Bone marrow (tissue), 2 donors: ENCODE measurements around the gene GSTP1.
"Not testable (repeated sequence)": the region's sequence is repeated elsewhere in the genome, so short reads cannot be mapped to it uniquely, and the experiment has no call there.

ENCODE experiments used
- DNase-seq, 2 donors: peaks; one replicate each; lab custom pipeline; 2025; lab: John Stamatoyannopoulos, UW

GSTP1 gene

DNA sequence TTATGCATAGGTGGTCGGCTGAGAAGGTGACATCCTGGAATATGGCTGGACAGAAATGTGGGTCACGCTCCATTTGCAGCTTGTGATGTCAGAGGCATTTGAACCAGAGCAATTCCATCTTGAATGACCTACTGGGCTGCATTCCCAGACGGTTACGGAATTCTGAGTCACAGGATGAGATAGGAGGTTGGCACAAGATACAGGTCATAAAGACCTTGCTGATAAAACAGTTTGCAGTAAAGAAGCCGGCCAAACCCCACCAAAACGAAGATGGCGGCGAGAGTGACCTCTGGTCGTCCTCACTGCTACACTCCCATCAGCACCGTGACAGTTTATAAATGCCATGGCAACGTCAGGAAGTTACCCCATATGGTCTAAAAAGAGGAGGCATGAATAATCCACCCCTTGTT, 19.9 kb upstream of the GSTP1 start:
- DNase-seq = not testable (repeated sequence)

- no peak for DNase-seq
Measured at GRCh38 chr11:67564230-67564629, 19.4 kb upstream of the GSTP1 start.

DNA sequence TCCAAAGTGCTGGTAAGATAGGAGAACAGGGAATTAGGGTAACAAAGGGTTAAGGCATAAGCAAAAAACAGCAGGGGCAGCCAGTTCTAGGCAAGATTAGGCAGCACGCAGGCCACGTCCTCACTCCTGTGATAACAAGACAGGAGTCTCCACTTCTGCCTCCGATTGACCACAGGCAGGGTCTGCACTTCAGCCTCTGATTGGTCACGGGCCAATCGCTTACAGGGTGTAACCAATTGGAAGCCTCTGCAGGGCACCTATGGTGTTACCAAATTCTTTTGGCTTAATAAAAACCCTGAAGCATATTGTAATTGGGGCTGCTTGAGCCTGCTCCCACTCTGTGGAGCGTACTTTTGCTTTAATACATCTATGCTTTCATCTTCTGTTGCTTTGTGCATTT, 12.2 kb upstream of the GSTP1 start:
- no peak for DNase-seq

DNA sequence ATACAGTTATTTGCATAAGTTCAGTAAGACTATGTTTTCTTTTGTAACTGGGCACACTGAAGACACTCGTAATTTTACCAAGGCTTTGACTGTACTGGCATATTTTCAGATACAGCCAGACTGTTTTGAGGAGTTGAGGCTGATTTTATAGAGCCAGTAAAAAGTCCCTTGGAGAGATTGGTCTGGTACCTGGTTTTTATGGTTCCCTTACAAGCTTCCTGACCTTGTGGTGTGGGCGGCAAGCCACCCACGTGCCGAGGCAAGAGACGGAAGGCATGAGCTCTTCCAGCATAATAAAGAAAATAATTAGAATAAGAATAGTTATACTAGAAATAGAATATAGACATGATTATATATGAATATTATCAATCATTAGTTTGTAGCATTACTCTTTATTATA, 11.3 kb upstream of the GSTP1 start:
- DNase-seq = no peak

DNA sequence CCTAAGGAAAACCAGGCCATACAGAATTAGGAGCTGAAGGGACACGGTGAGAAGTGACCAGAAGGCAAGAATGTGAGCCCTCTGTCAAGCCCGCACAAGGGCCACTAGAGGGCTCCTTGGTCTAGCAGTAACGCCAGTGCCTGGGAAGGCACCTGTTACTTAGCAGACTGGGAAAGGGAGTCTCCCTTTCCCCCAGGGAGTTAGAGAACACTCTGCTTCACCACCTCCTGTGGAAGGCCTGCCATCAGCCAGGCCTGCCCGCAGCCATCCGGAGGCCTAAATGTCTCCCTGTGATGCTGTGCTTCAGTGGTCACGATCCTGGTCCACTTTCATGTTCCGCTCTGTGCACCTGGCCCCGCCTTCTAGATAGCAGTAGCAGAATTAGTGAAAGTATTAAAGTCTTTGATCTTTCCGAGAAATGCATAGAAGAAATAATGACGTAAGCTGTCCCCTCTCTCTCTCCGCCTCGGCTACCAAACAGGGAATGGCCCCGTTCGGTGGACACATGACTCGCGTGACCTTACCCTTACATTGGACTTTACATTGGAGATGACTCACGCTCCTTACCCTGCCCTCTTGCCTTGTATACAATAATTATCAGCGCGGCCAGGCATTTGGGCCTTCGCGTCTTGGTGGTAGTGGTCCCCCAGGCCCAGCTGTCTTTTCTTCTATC, 10.7 kb upstream of the GSTP1 start:
- peak in 1 of 2 donors; percentile 19 for DNase-seq

GRCh38 chr11:67574938-67575337, 8.7 kb upstream of the GSTP1 start:
- DNase-seq = no peak

- DNase-seq = no peak
Measured at GRCh38 chr11:67576735-67577475, 6.7 kb upstream of the GSTP1 start.

DNA sequence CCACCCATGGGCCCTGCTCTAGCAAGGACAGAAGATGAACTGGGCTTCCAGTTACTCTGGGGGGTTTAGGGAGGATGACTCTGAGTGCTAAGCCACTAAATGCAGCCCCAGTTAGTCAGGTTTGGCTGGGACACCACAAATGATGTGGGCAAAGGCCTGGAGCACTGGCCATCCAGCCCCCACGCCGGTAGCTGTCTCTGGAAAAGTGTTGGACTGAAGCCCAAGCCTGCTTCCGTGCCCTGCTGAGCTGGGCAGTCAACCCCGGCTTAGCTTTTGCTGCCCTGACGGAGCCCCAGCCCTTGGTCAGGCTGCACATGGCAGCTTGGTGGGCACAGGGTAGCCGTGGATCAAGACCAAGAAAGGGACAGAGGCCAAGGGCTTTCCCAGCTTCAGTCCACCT, 5.7 kb upstream of the GSTP1 start:
- DNase-seq = no peak

DNA sequence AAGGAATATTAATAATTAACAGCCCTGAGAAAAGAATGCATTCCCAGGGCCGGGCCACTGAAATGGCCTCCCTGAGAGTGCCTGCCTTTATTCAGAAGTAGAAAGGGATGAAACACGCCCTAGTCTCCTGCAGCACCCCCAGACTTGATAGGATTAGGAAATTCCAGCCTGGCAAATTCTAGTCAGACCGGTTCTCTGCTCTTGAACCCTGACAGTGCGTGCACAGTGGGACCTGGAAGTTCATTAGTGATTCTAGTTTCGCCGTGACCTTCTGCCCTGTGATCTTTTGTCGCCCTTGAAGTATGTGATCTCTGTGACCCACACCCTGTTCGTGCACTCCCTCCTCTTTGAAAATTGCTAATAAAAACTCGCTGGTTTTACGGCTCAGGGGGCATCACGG, 2.1 kb upstream of the GSTP1 start:
- no peak for DNase-seq

- DNase-seq = no peak
Measured at GRCh38 chr11:67582011-67582410, 1.6 kb upstream of the GSTP1 start.

DNA sequence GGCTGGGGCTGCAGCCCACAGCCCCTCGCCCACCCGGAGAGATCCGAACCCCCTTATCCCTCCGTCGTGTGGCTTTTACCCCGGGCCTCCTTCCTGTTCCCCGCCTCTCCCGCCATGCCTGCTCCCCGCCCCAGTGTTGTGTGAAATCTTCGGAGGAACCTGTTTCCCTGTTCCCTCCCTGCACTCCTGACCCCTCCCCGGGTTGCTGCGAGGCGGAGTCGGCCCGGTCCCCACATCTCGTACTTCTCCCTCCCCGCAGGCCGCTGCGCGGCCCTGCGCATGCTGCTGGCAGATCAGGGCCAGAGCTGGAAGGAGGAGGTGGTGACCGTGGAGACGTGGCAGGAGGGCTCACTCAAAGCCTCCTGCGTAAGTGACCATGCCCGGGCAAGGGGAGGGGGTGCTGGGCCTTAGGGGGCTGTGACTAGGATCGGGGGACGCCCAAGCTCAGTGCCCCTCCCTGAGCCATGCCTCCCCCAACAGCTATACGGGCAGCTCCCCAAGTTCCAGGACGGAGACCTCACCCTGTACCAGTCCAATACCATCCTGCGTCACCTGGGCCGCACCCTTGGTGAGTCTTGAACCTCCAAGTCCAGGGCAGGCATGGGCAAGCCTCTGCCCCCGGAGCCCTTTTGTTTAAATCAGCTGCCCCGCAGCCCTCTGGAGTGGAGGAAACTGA, 731 bp downstream of the GSTP1 start:
- peak; percentile 35 to 59 for DNase-seq

DNA sequence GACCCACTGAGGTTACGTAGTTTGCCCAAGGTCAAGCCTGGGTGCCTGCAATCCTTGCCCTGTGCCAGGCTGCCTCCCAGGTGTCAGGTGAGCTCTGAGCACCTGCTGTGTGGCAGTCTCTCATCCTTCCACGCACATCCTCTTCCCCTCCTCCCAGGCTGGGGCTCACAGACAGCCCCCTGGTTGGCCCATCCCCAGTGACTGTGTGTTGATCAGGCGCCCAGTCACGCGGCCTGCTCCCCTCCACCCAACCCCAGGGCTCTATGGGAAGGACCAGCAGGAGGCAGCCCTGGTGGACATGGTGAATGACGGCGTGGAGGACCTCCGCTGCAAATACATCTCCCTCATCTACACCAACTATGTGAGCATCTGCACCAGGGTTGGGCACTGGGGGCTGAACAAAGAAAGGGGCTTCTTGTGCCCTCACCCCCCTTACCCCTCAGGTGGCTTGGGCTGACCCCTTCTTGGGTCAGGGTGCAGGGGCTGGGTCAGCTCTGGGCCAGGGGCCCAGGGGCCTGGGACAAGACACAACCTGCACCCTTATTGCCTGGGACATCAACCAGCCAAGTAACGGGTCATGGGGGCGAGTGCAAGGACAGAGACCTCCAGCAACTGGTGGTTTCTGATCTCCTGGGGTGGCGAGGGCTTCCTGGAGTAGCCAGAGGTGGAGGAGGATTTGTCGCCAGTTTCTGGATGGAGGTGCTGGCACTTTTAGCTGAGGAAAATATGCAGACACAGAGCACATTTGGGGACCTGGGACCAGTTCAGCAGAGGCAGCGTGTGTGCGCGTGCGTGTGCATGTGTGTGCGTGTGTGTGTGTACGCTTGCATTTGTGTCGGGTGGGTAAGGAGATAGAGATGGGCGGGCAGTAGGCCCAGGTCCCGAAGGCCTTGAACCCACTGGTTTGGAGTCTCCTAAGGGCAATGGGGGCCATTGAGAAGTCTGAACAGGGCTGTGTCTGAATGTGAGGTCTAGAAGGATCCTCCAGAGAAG, 1.6 kb downstream of the GSTP1 start:
- DNase-seq = no peak

- no peak for DNase-seq
Measured at GRCh38 chr11:67585911-67586310, 2.3 kb downstream of the GSTP1 start.

GRCh38 chr11:67586568-67587250, 3.1 kb downstream of the GSTP1 start:
- DNase-seq = no peak

GRCh38 chr11:67588136-67588503, 4.5 kb downstream of the GSTP1 start:
- DNase-seq = no peak

DNA sequence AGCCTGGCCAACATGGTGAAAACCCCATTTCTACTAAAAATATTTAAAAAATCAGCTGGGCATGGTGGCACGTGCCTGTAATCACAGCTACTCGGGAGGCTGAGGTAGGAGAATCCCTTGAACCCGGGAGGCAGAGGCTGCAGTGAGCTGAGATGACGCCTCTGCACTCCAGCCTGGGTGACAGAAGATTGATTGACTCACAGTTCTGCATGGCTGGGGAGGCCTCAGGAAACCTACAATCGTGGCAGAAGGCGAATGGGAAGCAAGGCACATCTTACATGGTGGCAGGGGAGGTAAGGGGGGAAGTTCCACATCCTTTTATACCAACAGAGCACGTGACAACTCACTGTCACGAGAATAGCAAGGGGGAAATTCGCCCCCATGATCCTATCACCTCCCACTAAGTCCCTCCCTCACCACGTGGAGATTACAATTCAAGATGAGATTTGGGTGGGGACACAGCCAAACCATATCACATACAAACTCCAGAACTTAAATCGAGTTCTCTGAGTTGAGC, 5.3 kb downstream of the GSTP1 start:
- DNase-seq = not testable (repeated sequence)

- no peak for DNase-seq
Measured at GRCh38 chr11:67592880-67593564, 9.4 kb downstream of the GSTP1 start.

DNA sequence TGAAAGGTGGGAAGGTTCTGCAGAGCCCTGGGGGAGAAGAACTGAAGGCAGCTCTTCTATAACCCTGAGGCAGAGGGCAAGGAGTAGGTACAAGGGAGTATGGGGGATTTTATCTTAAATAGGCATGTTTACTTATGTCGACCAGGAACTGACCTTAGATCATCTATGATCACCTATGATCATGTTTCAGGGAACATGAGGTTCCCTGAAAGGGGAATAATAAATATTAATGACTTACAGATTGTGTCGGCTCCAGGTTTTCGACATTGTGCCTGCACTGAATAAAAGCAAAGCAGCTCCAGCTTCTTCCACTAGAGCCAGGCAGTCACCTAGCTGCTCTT, 9.9 kb downstream of the GSTP1 start:
- no peak for DNase-seq

DNA sequence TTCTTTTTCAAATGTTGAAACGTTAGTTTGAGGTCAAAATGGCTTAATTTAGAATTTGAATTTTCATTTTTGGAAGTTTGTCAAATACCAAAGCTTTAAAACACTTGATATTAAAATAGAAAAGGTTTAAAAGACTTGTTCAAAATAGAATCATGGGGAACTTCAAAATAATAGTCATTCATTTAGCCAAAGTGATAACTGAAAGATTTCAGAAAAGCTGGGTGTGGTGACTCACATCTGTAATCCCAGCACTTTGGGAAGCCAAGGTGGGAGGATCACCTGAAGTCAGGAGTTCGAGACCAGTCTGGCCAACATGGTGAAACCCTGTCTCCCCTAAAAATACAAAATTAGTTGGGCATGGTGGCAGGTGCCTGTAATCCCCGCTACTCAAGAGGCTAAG, 10.9 kb downstream of the GSTP1 start:
- DNase-seq = no peak

GRCh38 chr11:67596753-67597300, 13.2 kb downstream of the GSTP1 start:
- DNase-seq = no peak
